ENCODE measurements around the gene KANK3. TPM values are rescaled to one million over a fixed set of nuclear protein-coding genes. Genes with fewer than 3 reads are reported as not detected.

Gene KANK3
- not detected for polyA plus RNA-seq (2013)

DNA sequence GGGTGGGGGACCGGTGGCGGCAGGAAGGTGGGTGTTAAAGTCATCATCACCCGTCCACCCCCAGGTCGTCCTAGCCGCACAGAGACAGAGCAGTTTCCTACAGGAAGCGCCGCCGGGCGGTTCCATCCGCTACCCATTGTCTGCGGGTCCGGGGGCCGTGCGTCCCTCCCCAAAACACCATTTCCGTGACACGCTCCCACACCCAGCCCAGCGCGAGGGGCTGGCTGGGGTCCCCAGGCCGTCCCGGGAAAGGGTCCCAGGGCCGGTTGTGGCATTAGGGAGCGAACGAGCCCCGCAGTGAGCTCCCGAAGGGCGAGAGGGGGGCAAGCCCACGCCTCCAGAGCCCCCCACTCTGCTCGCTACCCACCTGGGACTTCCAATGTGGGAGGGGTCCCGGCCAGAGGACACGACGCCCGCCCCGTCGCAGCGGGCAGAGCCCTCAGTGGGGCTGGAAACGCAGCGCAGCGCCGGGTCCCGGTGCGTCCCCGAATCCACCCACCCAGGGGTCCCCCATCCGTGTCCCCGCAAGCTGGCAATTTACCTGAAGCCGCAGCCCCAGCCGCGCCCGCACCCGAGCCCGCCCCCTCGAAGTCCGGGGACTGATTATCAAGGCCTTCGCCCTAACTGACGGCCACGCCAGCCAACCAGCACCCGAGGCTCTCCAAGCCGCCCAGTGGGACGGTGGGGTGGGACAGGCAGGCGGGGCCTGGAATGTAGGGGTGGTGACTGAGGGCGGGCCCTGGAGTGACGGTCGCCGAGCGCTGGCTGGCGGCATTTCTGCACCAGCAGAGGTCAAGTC, at the start of gene KANK3:
TSS of gene KANK3 (minus strand) at position 579 of the 799 bp plus-strand sequence. CDS start 5,434 bp downstream, outside the sequence.
- Histone ChIP-seq H3K9me3 (ENCODE audit: control extremely low read depth in 1 of 5, control insufficient read depth in 4 of 5, insufficient read depth in 2 of 5, low read depth in 1 of 5, low read length in 4 of 5) (no peaks in the 10 kb centered on the region), H3K4me3 (ENCODE audit: control insufficient read depth in 1 of 7, extremely low read depth in 1 of 7, insufficient read depth in 4 of 7, low read depth in 2 of 7, low read length in 6 of 7) (peak within 1 kb of the TSS in 6 of 7 experiments; percentile 23 to 67 (median 53)), H3K36me3 (ENCODE audit: control insufficient read depth in 4 of 4, insufficient read depth in 4 of 4, low read length in 3 of 4) (no peaks in the 10 kb centered on the region), H3K27ac (ENCODE audit: insufficient read depth in 1 of 2, low read depth in 1 of 2, low read length in 2 of 2, poor library complexity in 1 of 2, severe bottlenecking in 2 of 2) (no peak within 1 kb of the TSS), H3K27me3 (replicated peaks in 2 of 5; ENCODE audit: control insufficient read depth in 4 of 5, insufficient read depth in 5 of 5, low read length in 4 of 5) (peaks cover 0 to 71% (median 17%) of the 10 kb centered on the region in 5 experiments), H3K4me1 (ENCODE audit: control extremely low read depth in 1 of 4, control insufficient read depth in 4 of 4, insufficient read depth in 4 of 4, low read length in 3 of 4) (peaks cover 0 to 22% (median 14%) of the 10 kb centered on the region in 4 experiments)
- ChIA-PET CTCF (interaction anchor here (0.9 to 3.1 kb wide), 2 partner anchors 10 to 12 kb away, joined by 3 to 20 read pairs; no protein-coding TSS in a partner anchor), POLR2A (no interaction called here)
- WGBS (ENCODE audit: insufficient coverage) = 2% methylated on average over 53 of the region's 65 CpGs
- peak; percentile 93 to 95 (median 95) for DNase-seq

DNA sequence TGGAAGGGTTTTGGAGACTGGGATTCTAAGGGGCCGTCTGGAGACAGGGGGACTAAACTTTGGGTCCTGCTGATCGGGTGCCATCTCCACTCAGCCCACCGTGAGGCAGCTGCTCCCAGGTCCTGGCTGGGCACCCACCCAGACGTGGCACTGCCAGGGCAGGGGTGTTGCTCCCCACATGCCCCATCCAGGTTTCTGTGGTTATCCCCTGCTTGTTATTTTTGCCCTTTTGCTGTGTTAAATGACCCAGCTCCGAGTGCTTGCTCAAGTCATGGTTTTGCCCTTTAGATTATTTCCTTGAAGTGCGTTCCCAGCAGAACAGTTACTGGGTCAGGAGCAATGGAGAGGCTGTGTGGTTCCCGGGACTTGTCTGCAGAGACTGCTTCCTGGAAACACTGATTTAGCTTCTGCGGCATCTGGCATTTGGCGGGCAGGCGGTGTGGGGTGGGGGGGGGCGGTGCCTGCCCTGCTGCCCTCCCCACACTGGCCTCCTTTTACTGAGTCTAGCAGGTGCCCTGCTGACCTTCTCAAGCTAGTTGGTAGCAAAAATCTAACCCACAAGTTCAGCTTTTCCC, 49.0 kb upstream of the KANK3 start:
- 55% methylated on average over 7 of the region's 11 CpGs for WGBS (ENCODE audit: insufficient coverage)
- H3K4me1 ChIP-seq (ENCODE audit: control extremely low read depth in 1 of 4, control insufficient read depth in 4 of 4, insufficient read depth in 4 of 4, low read length in 3 of 4) = peaks cover 0 to 30% (median 23%) of the 10 kb centered on the region in 4 experiments
- peaks cover 0 to under 1% (median 0%) of the 10 kb centered on the region in 5 experiments for H3K9me3 ChIP-seq (ENCODE audit: control extremely low read depth in 1 of 5, control insufficient read depth in 4 of 5, insufficient read depth in 2 of 5, low read depth in 1 of 5, low read length in 4 of 5)
- peaks cover 0 to 3% (median 2%) of the 10 kb centered on the region in 4 experiments for H3K36me3 ChIP-seq (ENCODE audit: control insufficient read depth in 4 of 4, insufficient read depth in 4 of 4, low read length in 3 of 4)
- ChIA-PET CTCF (interaction anchor here (0.7 to 5.1 kb wide), 3 partner anchors 21 to 38 kb away, joined by 3 to 29 read pairs (median 4); partner anchors contain the start of gene MARCHF2), POLR2A (no interaction called here)
- H3K27ac ChIP-seq (ENCODE audit: insufficient read depth in 1 of 2, low read depth in 1 of 2, low read length in 2 of 2, poor library complexity in 1 of 2, severe bottlenecking in 2 of 2) = no peak overlapping the region
- H3K4me3 ChIP-seq (ENCODE audit: control insufficient read depth in 1 of 7, extremely low read depth in 1 of 7, insufficient read depth in 4 of 7, low read depth in 2 of 7, low read length in 6 of 7) = peak overlapping the region in 1 of 7 experiments; percentile 4
- DNase-seq = no peak
- H3K27me3 ChIP-seq (replicated peaks in 2 of 5; ENCODE audit: control insufficient read depth in 4 of 5, insufficient read depth in 5 of 5, low read length in 4 of 5) = no peaks in the 10 kb centered on the region

DNA sequence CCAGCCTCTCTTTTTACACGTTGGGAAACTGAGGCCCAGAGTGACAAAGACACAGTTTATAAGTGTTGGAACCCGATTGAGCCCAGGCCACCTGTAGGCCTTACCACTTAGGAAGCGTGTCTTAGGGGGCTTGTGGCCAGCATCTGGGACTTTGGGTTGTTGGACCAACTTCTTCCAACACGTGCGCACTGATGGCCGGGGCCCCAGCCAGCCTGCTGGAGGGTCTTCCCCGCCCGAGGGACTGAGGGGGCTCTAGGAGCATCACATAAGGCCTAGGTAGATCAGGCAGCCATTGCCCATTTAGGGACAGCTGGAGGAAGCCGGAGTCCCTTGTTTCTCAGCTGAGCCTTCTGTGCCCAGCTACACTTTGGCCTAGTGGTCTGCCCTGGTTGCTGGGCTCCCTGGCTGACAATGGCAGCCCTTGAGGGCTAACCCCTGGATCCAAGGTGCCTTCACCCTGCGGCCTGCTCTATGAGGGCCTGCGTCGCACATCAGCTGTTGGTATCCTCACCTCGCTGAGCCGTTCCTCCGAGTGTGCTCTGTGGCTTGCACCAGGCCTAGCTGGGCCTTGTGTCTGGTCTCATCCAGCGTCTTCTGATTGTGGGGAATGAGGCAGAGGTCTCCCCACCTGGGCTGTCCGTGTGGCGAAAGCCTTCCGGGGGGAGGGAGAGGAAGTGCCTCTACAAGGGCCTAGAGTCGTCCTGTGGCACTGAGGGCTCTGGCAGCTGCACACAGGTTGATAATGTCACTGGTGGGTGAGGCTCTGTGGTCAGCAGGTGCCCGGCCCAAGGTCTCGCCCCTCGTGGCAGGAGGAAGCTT, 48.3 kb upstream of the KANK3 start:
- Histone ChIP-seq H3K4me3 (ENCODE audit: control insufficient read depth in 1 of 7, extremely low read depth in 1 of 7, insufficient read depth in 4 of 7, low read depth in 2 of 7, low read length in 6 of 7) (peak overlapping the region in 3 of 7 experiments; percentile 30 to 88 (median 46)), H3K4me1 (ENCODE audit: control extremely low read depth in 1 of 4, control insufficient read depth in 4 of 4, insufficient read depth in 4 of 4, low read length in 3 of 4) (peaks cover 0 to 28% (median 19%) of the 10 kb centered on the region in 4 experiments), H3K36me3 (ENCODE audit: control insufficient read depth in 4 of 4, insufficient read depth in 4 of 4, low read length in 3 of 4) (peaks cover 0 to 5% (median 2%) of the 10 kb centered on the region in 4 experiments), H3K27me3 (replicated peaks in 2 of 5; ENCODE audit: control insufficient read depth in 4 of 5, insufficient read depth in 5 of 5, low read length in 4 of 5) (no peaks in the 10 kb centered on the region), H3K27ac (ENCODE audit: insufficient read depth in 1 of 2, low read depth in 1 of 2, low read length in 2 of 2, poor library complexity in 1 of 2, severe bottlenecking in 2 of 2) (peak overlapping the region in 1 of 2 experiments; percentile 94), H3K9me3 (ENCODE audit: control extremely low read depth in 1 of 5, control insufficient read depth in 4 of 5, insufficient read depth in 2 of 5, low read depth in 1 of 5, low read length in 4 of 5) (peaks cover 0 to 6% (median 0%) of the 10 kb centered on the region in 5 experiments)
- DNase-seq = no peak
- ChIA-PET CTCF (interaction anchor here (1.3 to 5.1 kb wide), 2 partner anchors 22 to 37 kb away, joined by 4 to 29 read pairs; partner anchors contain the start of gene MARCHF2), POLR2A (interaction anchor here (0.8 kb wide), 1 partner anchor 22 kb away, joined by 4 read pairs; the partner anchor contains the start of gene MARCHF2)
- WGBS (ENCODE audit: insufficient coverage) = 77% methylated on average over 17 of the region's 23 CpGs

DNA sequence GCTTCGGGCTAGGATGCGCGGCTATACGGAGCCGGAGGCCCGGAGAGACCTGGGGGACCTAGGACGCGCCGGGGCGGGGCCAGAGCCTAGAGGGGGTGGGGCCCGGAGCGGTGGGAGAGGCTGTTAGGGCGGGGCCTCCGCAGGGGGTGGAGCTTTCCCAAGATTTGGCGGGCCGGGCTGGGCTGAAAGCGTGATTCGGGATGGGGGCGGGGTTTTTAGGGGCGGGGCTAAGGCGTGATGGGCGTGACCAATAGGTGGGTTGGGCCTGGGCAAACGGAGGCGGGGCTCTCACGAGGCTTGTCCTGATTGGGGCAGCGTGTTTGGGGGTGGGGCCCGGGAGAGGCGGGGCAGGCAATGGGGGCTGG, 47.5 kb upstream of the KANK3 start:
- POLR2A ChIA-PET = interaction anchor here (0.6 to 1.0 kb wide), 3 partner anchors 23 to 65 kb away, joined by 4 read pairs; partner anchors contain the start of gene MARCHF2
- Histone ChIP-seq H3K4me3 (ENCODE audit: control insufficient read depth in 1 of 7, extremely low read depth in 1 of 7, insufficient read depth in 4 of 7, low read depth in 2 of 7, low read length in 6 of 7) (peak overlapping the region; percentile 82 to 100 (median 92)), H3K27ac (ENCODE audit: insufficient read depth in 1 of 2, low read depth in 1 of 2, low read length in 2 of 2, poor library complexity in 1 of 2, severe bottlenecking in 2 of 2) (peak overlapping the region; percentile 92 to 94), H3K36me3 (ENCODE audit: control insufficient read depth in 4 of 4, insufficient read depth in 4 of 4, low read length in 3 of 4) (peaks cover 0 to 5% (median 2%) of the 10 kb centered on the region in 4 experiments), H3K9me3 (ENCODE audit: control extremely low read depth in 1 of 5, control insufficient read depth in 4 of 5, insufficient read depth in 2 of 5, low read depth in 1 of 5, low read length in 4 of 5) (peaks cover 0 to 6% (median 0%) of the 10 kb centered on the region in 5 experiments), H3K27me3 (replicated peaks in 2 of 5; ENCODE audit: control insufficient read depth in 4 of 5, insufficient read depth in 5 of 5, low read length in 4 of 5) (no peaks in the 10 kb centered on the region), H3K4me1 (ENCODE audit: control extremely low read depth in 1 of 4, control insufficient read depth in 4 of 4, insufficient read depth in 4 of 4, low read length in 3 of 4) (peaks cover 0 to 28% (median 17%) of the 10 kb centered on the region in 4 experiments)
- 0% methylated on average over 14 of the region's 28 CpGs for WGBS (ENCODE audit: insufficient coverage)
- CTCF ChIA-PET = interaction anchor here (1.0 to 5.1 kb wide), 2 partner anchors 33 to 36 kb away, joined by 3 to 29 read pairs; no protein-coding TSS in a partner anchor
- peak; percentile 87 to 91 (median 91) for DNase-seq

DNA sequence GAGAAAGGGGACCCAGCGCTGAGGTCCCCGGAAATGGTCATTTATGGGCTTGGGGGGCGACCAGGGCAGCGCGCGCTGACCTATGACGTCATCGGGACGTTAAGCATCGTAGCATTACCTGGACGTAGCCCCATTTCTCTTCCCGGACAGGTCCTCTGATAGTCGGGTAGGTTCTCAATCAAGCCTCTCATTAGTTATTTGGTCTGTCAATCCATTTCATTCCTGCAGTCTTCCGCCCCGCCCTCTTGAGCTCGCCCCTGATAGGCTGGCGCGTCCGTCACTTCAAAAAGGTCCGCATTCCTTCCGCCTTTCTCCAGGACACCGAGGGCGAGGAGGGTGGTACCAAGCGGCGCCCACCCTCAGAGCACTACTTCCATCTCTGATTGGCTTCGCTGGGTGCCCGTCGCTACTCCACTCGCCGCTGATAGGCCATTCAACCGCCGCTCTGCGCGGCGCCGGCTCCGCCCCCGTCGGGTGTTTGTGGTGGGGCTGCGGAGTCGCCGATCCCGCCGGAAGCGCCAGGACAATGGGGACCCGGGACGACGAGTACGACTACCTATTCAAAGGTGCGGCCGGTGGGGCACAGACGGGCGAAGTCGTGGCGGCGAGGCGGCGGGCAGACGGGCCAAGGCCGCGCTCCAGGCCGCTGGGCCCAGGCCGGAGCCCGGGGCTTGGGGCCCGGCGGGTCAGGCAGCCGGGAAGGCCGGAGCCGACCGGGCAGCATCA, 47.0 kb upstream of the KANK3 start, which contains the start of gene RAB11B:
TSS of gene RAB11B (plus strand) at position 470 of the 726 bp plus-strand sequence. CDS start at position 527, 57 bp downstream.
- H3K27ac ChIP-seq (ENCODE audit: insufficient read depth in 1 of 2, low read depth in 1 of 2, low read length in 2 of 2, poor library complexity in 1 of 2, severe bottlenecking in 2 of 2) = peak within 1 kb of the TSS; percentile 92 to 94
- ChIA-PET CTCF (interaction anchor here (0.6 to 5.1 kb wide), 3 partner anchors 32 to 56 kb away, joined by 3 to 29 read pairs (median 3); no protein-coding TSS in a partner anchor), POLR2A (interaction anchor here (0.6 to 1.0 kb wide), 3 partner anchors 23 to 66 kb away, joined by 4 read pairs; partner anchors contain the start of gene MARCHF2)
- peak; percentile 100 for DNase-seq
- H3K4me1 ChIP-seq (ENCODE audit: control extremely low read depth in 1 of 4, control insufficient read depth in 4 of 4, insufficient read depth in 4 of 4, low read length in 3 of 4) = peaks cover 0 to 27% (median 17%) of the 10 kb centered on the region in 4 experiments
- no peaks in the 10 kb centered on the region for H3K27me3 ChIP-seq (replicated peaks in 2 of 5; ENCODE audit: control insufficient read depth in 4 of 5, insufficient read depth in 5 of 5, low read length in 4 of 5)
- peak within 1 kb of the TSS; percentile 82 to 100 (median 92) for H3K4me3 ChIP-seq (ENCODE audit: control insufficient read depth in 1 of 7, extremely low read depth in 1 of 7, insufficient read depth in 4 of 7, low read depth in 2 of 7, low read length in 6 of 7)
- peaks cover 0 to 6% (median 0%) of the 10 kb centered on the region in 5 experiments for H3K9me3 ChIP-seq (ENCODE audit: control extremely low read depth in 1 of 5, control insufficient read depth in 4 of 5, insufficient read depth in 2 of 5, low read depth in 1 of 5, low read length in 4 of 5)
- under 1% methylated on average over 58 of the region's 70 CpGs for WGBS (ENCODE audit: insufficient coverage)
- H3K36me3 ChIP-seq (ENCODE audit: control insufficient read depth in 4 of 4, insufficient read depth in 4 of 4, low read length in 3 of 4) = peaks cover 0 to 5% (median 2%) of the 10 kb centered on the region in 4 experiments

DNA sequence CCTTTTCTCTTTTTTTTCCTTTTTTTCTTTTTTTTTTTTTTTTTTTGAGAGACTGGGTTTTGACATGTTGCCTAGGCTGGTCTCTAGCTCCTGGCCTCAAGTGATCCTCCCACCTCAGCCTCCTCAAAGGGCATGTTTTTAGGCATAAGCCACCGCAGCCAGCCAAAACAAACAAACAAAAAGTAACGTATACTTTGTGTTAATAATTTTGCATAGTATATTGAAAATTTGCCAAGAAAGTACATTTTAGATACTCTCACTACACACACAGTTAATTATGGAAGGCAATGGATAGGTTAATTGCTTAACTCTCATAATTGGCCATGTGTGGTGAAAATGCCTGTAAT, 45.5 kb upstream of the KANK3 start:
- Histone ChIP-seq H3K4me3 (ENCODE audit: control insufficient read depth in 1 of 7, extremely low read depth in 1 of 7, insufficient read depth in 4 of 7, low read depth in 2 of 7, low read length in 6 of 7) (no peak overlapping the region), H3K9me3 (ENCODE audit: control extremely low read depth in 1 of 5, control insufficient read depth in 4 of 5, insufficient read depth in 2 of 5, low read depth in 1 of 5, low read length in 4 of 5) (peaks cover 0 to 6% (median 0%) of the 10 kb centered on the region in 5 experiments), H3K36me3 (ENCODE audit: control insufficient read depth in 4 of 4, insufficient read depth in 4 of 4, low read length in 3 of 4) (peaks cover 0 to 5% (median 0%) of the 10 kb centered on the region in 4 experiments), H3K4me1 (ENCODE audit: control extremely low read depth in 1 of 4, control insufficient read depth in 4 of 4, insufficient read depth in 4 of 4, low read length in 3 of 4) (peaks cover 0 to 21% (median 16%) of the 10 kb centered on the region in 4 experiments), H3K27me3 (replicated peaks in 2 of 5; ENCODE audit: control insufficient read depth in 4 of 5, insufficient read depth in 5 of 5, low read length in 4 of 5) (no peaks in the 10 kb centered on the region), H3K27ac (ENCODE audit: insufficient read depth in 1 of 2, low read depth in 1 of 2, low read length in 2 of 2, poor library complexity in 1 of 2, severe bottlenecking in 2 of 2) (no peak overlapping the region)
- POLR2A ChIA-PET = no interaction called here
- CTCF ChIA-PET = interaction anchor here (0.7 kb wide), 1 partner anchor 51 kb away, joined by 3 read pairs; no protein-coding TSS in a partner anchor
- no CpG with 5 or more reads among the region's 2 CpGs for WGBS (ENCODE audit: insufficient coverage)
- DNase-seq = no peak
